ENCODE measurements around the gene CHP2. TPM values are rescaled to one million over a fixed set of nuclear protein-coding genes. Genes with fewer than 3 reads are reported as not detected.

Gene CHP2
- total and polyA plus RNA-seq, 3 donors from 2014 or later: 2.4 to 8.0 (median 5.7) TPM

DNA sequence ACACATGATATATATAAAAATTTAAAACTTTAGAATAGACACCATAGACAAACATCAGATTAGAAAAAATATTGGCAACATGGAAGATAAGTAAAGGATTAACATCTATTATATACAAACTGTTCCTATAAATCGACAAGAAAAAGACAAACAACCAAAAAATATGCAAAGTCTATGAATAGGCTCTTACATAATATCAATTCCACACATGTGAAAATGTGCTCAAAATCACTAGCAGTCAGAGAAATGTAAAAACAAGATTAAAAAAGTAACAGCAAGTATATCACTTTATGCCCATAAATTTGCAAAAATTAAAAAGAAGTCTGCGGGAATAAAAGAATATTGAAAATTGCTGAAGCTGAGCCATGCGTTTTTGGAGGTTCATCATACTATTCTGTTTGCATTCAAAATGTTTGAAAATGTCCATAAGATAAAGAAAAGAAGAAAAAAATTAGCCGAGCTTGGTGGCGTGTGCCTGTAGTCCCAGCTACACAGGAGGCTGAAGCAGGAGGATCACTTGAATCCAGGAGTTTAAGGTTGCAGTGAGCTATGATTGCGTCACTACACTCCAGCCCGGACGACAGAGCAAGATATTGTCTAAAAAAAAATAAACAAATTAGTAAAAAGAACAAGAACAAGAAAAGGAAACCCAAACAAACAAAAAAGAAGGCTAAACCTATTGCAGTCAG lies 30.6 kb upstream of the CHP2 start:
- Histone ChIP-seq H3K27ac (no peak overlapping the region), H3K4me3 (no peak overlapping the region), H3K36me3 (ENCODE audit: low read depth, missing control alignments) (no peaks in the 10 kb centered on the region), H3K4me1 (no peaks in the 10 kb centered on the region), H3K27me3 (no peaks in the 10 kb centered on the region), H3K9me3 (no peaks in the 10 kb centered on the region)
- intact Hi-C loops (cut with DNase I; ENCODE audit: low total_unique reads): no loop called here
- DNase-seq: no peak
- 71 to 77% methylated on average over 8 of the region's 8 CpGs for WGBS, 2 donors
- no peak for TF ChIP-seq POLR2A (IDR thresholded peaks at IDR 0.05)
- TF ChIP-seq, protein P1, sequence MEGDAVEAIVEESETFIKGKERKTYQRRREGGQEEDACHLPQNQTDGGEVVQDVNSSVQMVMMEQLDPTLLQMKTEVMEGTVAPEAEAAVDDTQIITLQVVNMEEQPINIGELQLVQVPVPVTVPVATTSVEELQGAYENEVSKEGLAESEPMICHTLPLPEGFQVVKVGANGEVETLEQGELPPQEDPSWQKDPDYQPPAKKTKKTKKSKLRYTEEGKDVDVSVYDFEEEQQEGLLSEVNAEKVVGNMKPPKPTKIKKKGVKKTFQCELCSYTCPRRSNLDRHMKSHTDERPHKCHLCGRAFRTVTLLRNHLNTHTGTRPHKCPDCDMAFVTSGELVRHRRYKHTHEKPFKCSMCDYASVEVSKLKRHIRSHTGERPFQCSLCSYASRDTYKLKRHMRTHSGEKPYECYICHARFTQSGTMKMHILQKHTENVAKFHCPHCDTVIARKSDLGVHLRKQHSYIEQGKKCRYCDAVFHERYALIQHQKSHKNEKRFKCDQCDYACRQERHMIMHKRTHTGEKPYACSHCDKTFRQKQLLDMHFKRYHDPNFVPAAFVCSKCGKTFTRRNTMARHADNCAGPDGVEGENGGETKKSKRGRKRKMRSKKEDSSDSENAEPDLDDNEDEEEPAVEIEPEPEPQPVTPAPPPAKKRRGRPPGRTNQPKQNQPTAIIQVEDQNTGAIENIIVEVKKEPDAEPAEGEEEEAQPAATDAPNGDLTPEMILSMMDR (IDR thresholded peaks at IDR 0.05): no peak

DNA sequence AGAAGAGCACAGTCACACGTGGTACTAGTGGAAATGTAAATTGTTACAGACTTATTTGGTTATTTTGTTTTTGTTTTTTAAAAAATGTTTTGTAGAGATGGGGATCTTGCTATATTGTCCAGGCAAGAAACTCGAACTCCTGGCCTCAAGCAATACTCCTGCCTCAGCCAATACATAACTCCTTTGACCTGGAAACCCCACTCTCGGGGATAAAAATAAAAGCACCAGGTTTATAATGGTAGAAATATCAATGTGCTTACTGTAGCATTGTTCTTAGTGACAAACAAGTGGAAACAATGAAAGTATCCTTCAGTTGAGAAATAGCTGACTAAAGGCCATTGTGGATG lies 30.1 kb upstream of the CHP2 start:
- Histone ChIP-seq H3K9me3 (no peaks in the 10 kb centered on the region), H3K4me3 (no peak overlapping the region), H3K4me1 (no peaks in the 10 kb centered on the region), H3K36me3 (ENCODE audit: low read depth, missing control alignments) (no peaks in the 10 kb centered on the region), H3K27me3 (no peaks in the 10 kb centered on the region), H3K27ac (no peak overlapping the region)
- intact Hi-C loops (cut with DNase I; ENCODE audit: low total_unique reads): no loop called here
- no peak for TF ChIP-seq POLR2A (IDR thresholded peaks at IDR 0.05)
- TF ChIP-seq, protein P1 (IDR thresholded peaks at IDR 0.05): no peak
- DNase-seq: no peak
- 58 to 71% methylated on average over 3 of the region's 3 CpGs for WGBS, 2 donors

DNA sequence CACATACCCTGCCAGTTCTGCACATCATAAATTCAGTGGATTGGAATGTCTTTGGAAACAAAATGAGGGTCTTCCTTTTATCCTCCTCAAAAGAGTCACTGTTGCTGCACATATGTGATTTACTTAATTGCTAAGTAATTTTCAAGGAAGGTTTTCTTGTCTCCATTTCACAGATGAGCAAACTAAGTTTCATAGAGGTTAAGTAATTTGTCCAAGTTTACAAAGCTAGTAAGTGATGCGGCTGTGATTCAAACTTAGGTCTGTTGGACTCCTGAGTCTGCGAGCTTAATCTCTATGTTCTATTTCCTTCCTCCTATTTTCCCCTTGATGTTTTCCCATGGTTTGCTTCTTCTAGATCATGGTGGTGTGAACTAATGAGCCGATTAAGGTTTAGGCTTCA lies 28.1 kb upstream of the CHP2 start:
- Histone ChIP-seq H3K4me1 (no peaks in the 10 kb centered on the region), H3K9me3 (no peaks in the 10 kb centered on the region), H3K4me3 (no peak overlapping the region), H3K36me3 (ENCODE audit: low read depth, missing control alignments) (no peaks in the 10 kb centered on the region), H3K27me3 (no peaks in the 10 kb centered on the region), H3K27ac (no peak overlapping the region)
- no peak for DNase-seq
- no peak for TF ChIP-seq POLR2A (IDR thresholded peaks at IDR 0.05)
- TF ChIP-seq, protein P1 (IDR thresholded peaks at IDR 0.05): no peak
- intact Hi-C loops (cut with DNase I; ENCODE audit: low total_unique reads): no loop called here
- WGBS, 2 donors: 64 to 79% methylated on average over 3 of the region's 3 CpGs

DNA sequence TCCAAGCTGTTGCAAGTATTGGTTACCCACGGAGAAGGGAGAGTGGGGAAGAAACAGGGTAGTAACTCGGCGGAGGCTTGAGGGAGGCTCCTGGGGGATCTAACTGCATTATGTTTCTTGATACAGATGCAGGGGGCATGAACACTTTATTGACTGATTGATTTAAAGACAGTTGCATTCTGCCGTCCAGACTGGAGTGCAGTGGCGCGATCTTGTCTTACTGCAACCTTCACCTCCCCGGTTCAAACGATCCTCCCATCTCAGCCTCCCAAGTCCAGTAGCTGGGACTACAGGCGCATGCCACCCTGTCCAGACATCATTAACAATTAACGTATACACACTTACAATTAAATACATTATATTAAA lies 26.7 kb upstream of the CHP2 start:
- TF ChIP-seq, protein P1 (IDR thresholded peaks at IDR 0.05): no peak
- no peak for TF ChIP-seq POLR2A (IDR thresholded peaks at IDR 0.05)
- 37 to 46% methylated on average over 10 of the region's 10 CpGs for WGBS, 2 donors
- no peaks in the 10 kb centered on the region for H3K9me3 ChIP-seq
- peak overlapping the region in 1 of 2 donors; percentile 29 for H3K4me3 ChIP-seq
- no peaks in the 10 kb centered on the region for H3K27me3 ChIP-seq
- no peak for DNase-seq
- intact Hi-C loops (cut with DNase I; ENCODE audit: low total_unique reads): no loop called here
- no peaks in the 10 kb centered on the region for H3K4me1 ChIP-seq
- H3K36me3 ChIP-seq (ENCODE audit: low read depth, missing control alignments): no peaks in the 10 kb centered on the region
- no peak overlapping the region for H3K27ac ChIP-seq

Measured in testis (tissue), 3 donors.